HG03469 (cell line): Measurements from ENCODE around the gene GTF2F2.

Experiments
- ATAC-seq: cut with Tn5 transposase; IDR thresholded peaks from one replicate; pipeline ENCODE4 v1.9.1; 2021; ENCODE audit warnings: mild to moderate bottlenecking, moderate library complexity, moderate number of reproducible peaks; ENCODE audit not compliant: unreplicated experiment

Gene GTF2F2

GRCh38 chr13:45332036-45332830 lies 211.9 kb downstream of the GTF2F2 start:
- ATAC-seq = no peak

- ATAC-seq = no peak
These were observed 212.5 kb downstream of the GTF2F2 start for GRCh38 chr13:45332831-45333219.

- no peak for ATAC-seq
These were observed 213.1 kb downstream of the GTF2F2 start for GRCh38 chr13:45333251-45333976.
